Panc1 (cell line): ENCODE measurements around the gene SNHG17. TPM values are rescaled to one million over a fixed set of nuclear protein-coding genes. Genes with fewer than 3 reads are reported as not detected.

ENCODE experiments used
- ATAC-seq: fragments of 200-7000 bp; cut with Tn5 transposase; 2 replicates; pipeline ENCODE4 v1.9.1; 2020; ENCODE audit warnings: mild to moderate bottlenecking, moderate library complexity
- BruUV-seq: library from RNA; stranded (reverse); fragments of 400-500 nt; replicated peaks from 2 replicates; lab custom pipeline; 2021; lab: Mats Ljungman, UMichigan
- CTCF ChIA-PET: fragments of 300-600 bp; sonication (Branson Sonifier 250); formaldehyde crosslinking; loops from one replicate; lab custom pipeline; 2022; ENCODE audit warnings: antibody characterized with exemption; lab: Charles Lee
- POLR2A ChIA-PET: fragments of 300-600 bp; sonication (Branson Sonifier 250); formaldehyde crosslinking; loops from one replicate; lab custom pipeline; 2022; ENCODE audit warnings: antibody characterized with exemption; lab: Charles Lee
- DNase-seq: peaks from one replicate; pipeline ENCODE4 v3.0.0-alpha.2; 2010; ENCODE audit warnings: low read depth, low spot score
- H3K27ac ChIP-seq: 2 replicates; pipeline ENCODE4 v1.5.1; 2011; ENCODE audit warnings: mild to moderate bottlenecking, low read length, inconsistent platforms
- H3K27me3 ChIP-seq: fragments of 200-500 bp; sonication (Bioruptor generic); 2 replicates; pipeline ENCODE4 v1.6.0; 2014; ENCODE audit warnings: low read length, inconsistent platforms; ENCODE audit not compliant: control insufficient read depth, insufficient read depth
- H3K36me3 ChIP-seq: fragments of 200-500 bp; sonication (Bioruptor generic); 2 replicates; pipeline ENCODE4 v1.5.1; 2014; ENCODE audit warnings: inconsistent platforms, mild to moderate bottlenecking, low read length, moderate library complexity; ENCODE audit not compliant: control insufficient read depth, insufficient read depth
- H3K4me1 ChIP-seq: 2 replicates; pipeline ENCODE4 v1.5.1; 2011; ENCODE audit warnings: inconsistent platforms, mild to moderate bottlenecking, low read length, moderate library complexity; ENCODE audit not compliant: control insufficient read depth, insufficient read depth
- H3K4me3 ChIP-seq, 2 experiments: 2 replicates each; pipeline ENCODE4 v1.5.1; 2011 to 2012; ENCODE audit warnings: low read depth in 2 of 2, low read length in 2 of 2, mild to moderate bottlenecking in 2 of 2, inconsistent platforms in 1 of 2, moderate library complexity in 1 of 2
- H3K9me3 ChIP-seq: fragments of 200-500 bp; sonication (Bioruptor generic); 2 replicates; pipeline ENCODE4 v1.5.1; 2014; ENCODE audit warnings: low read depth, mild to moderate bottlenecking, inconsistent platforms, low read length, moderate library complexity; ENCODE audit not compliant: control insufficient read depth, insufficient read depth
- POLR2AphosphoS5 ChIP-seq: IDR thresholded peaks from 2 replicates; pipeline ENCODE4 v1.6.1; 2012; ENCODE audit warnings: mild to moderate bottlenecking, low read depth, low read length, moderate library complexity
- SIN3A ChIP-seq: IDR thresholded peaks from 2 replicates; pipeline ENCODE4 v1.6.1; 2012; ENCODE audit warnings: low read depth, mild to moderate bottlenecking, low read length, moderate library complexity, borderline replicate concordance; ENCODE audit not compliant: insufficient read depth
- TCF7L2 ChIP-seq: IDR thresholded peaks from 2 replicates; pipeline ENCODE4 v1.6.1; 2011; ENCODE audit warnings: mild to moderate bottlenecking, low read depth, low read length, inconsistent platforms
- in situ Hi-C: cut with HindIII; loops from 2 replicates; pipeline ENCODE4 v1.10.0; 2016; ENCODE audit warnings: low sequenced_read_pairs, low pct_unique_long_range_greater_than_20kb
- intact Hi-C: fragments of 100-400 bp; cut with micrococcal nuclease; formaldehyde crosslinking; loops from one replicate; pipeline ENCODE4 v1.10.0; 2022; ENCODE audit not compliant: unreplicated experiment
- total RNA-seq: library from RNA; stranded (reverse); gene quantifications from one replicate; pipeline ENCODE4 v1.2.1, GENCODE V29; 2021; ENCODE audit not compliant: unreplicated experiment
- TF ChIP-seq, protein P1 (sequence below), 2 experiments: IDR thresholded peaks; 2 replicates each; pipeline ENCODE4 v1.6.1; 2011 to 2012; ENCODE audit warnings: low read depth in 2 of 2, control low read depth in 1 of 2, low read length in 1 of 2, mild to moderate bottlenecking in 1 of 2, moderate library complexity in 1 of 2; ENCODE audit not compliant: insufficient read depth in 1 of 2
- TF ChIP-seq, protein P2 (sequence below): fragments of 450-650 bp; IDR thresholded peaks from 2 replicates; pipeline ENCODE4 v1.5.1; 2017; ENCODE audit warnings: mild to moderate bottlenecking

SNHG17 gene
- total RNA-seq, 1 experiment from 2014 or later: 60.1 TPM

DNA sequence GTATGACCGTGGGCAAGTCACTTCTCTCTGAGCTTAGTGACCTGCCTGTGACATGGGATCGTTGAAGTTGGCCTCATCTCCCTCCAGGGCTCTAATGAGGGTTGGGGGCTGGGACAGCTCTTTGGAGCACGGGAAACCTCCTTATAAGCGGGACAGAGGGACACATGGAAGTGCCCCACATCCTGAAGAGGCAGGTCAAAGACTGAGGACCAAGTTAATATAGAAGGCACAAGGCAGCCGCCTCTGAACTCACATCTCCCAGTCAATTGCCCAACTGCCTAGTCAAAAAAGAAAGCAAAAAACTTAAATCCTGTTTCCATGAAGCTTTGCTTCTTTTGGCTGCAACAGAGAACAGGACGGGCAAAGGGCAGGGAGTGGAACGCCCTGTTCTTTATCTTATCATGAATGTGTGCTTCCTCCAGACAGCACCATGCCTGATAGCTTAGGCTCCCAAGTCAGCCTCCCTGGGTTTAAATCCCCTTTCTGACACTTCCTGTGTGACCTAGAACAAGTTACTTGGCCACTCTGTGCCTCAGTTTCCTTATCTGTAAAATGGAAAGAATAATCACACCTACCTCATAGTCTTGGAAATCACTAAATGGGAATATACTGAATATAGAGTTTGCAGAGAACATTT is 61.8 kb downstream of the SNHG17 start:
- POLR2A ChIA-PET: no interaction called here
- no TSS peak for BruUV-seq
- TF ChIP-seq TCF7L2 (no peak), POLR2AphosphoS5 (no peak), SIN3A (no peak)
- TF ChIP-seq, protein P1, sequence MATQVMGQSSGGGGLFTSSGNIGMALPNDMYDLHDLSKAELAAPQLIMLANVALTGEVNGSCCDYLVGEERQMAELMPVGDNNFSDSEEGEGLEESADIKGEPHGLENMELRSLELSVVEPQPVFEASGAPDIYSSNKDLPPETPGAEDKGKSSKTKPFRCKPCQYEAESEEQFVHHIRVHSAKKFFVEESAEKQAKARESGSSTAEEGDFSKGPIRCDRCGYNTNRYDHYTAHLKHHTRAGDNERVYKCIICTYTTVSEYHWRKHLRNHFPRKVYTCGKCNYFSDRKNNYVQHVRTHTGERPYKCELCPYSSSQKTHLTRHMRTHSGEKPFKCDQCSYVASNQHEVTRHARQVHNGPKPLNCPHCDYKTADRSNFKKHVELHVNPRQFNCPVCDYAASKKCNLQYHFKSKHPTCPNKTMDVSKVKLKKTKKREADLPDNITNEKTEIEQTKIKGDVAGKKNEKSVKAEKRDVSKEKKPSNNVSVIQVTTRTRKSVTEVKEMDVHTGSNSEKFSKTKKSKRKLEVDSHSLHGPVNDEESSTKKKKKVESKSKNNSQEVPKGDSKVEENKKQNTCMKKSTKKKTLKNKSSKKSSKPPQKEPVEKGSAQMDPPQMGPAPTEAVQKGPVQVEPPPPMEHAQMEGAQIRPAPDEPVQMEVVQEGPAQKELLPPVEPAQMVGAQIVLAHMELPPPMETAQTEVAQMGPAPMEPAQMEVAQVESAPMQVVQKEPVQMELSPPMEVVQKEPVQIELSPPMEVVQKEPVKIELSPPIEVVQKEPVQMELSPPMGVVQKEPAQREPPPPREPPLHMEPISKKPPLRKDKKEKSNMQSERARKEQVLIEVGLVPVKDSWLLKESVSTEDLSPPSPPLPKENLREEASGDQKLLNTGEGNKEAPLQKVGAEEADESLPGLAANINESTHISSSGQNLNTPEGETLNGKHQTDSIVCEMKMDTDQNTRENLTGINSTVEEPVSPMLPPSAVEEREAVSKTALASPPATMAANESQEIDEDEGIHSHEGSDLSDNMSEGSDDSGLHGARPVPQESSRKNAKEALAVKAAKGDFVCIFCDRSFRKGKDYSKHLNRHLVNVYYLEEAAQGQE (IDR thresholded peaks at IDR 0.05; ENCODE audit: insufficient read depth in 1 of 2, low read depth in 2 of 2, low read length in 1 of 2): no peak
- TF ChIP-seq, protein P2, sequence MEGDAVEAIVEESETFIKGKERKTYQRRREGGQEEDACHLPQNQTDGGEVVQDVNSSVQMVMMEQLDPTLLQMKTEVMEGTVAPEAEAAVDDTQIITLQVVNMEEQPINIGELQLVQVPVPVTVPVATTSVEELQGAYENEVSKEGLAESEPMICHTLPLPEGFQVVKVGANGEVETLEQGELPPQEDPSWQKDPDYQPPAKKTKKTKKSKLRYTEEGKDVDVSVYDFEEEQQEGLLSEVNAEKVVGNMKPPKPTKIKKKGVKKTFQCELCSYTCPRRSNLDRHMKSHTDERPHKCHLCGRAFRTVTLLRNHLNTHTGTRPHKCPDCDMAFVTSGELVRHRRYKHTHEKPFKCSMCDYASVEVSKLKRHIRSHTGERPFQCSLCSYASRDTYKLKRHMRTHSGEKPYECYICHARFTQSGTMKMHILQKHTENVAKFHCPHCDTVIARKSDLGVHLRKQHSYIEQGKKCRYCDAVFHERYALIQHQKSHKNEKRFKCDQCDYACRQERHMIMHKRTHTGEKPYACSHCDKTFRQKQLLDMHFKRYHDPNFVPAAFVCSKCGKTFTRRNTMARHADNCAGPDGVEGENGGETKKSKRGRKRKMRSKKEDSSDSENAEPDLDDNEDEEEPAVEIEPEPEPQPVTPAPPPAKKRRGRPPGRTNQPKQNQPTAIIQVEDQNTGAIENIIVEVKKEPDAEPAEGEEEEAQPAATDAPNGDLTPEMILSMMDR: no peak
- peaks cover 6% of the 10 kb centered on the region; the same call in 1 of the 2 replicates for H3K27me3 ChIP-seq
- no peak overlapping the region for H3K27ac ChIP-seq
- no peaks in the 10 kb centered on the region for H3K4me1 ChIP-seq
- in situ Hi-C loops (no loop called here), intact Hi-C loops (no loop called here)
- no peaks in the 10 kb centered on the region for H3K36me3 ChIP-seq
- CTCF ChIA-PET: interaction anchor here (0.5 kb wide), 1 partner anchor 141 kb away, joined by 3 read pairs; no protein-coding TSS in a partner anchor
- DNase-seq (no peak), ATAC-seq (no peak)
- no peaks in the 10 kb centered on the region for H3K9me3 ChIP-seq
- no peak overlapping the region for H3K4me3 ChIP-seq

DNA sequence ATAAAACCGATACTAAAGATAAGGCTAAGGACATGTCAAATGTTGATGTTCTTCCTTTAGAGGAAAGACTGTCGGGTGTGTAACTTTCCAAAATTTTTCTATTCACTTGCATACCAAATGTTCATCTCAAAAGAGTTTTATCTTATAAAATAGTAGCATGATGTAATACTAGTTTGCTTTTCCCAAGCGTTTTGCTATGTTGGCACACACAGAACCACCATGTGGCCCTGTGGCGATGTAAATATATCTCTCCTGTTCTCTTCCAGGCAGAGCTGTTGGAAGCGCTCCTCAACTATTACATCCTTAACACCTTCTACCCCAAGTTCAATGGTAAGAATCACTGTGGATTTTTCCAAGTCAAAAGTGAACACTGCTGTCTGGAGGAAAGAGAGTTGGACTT is 62.3 kb downstream of the SNHG17 start:
- H3K4me1 ChIP-seq: no peaks in the 10 kb centered on the region
- H3K9me3 ChIP-seq: no peaks in the 10 kb centered on the region
- H3K4me3 ChIP-seq: no peak overlapping the region
- DNase-seq: no peak
- intact Hi-C loops (no loop called here), in situ Hi-C loops (no loop called here)
- H3K27me3 ChIP-seq: peaks cover 6% of the 10 kb centered on the region; the same call in 1 of the 2 replicates
- TF ChIP-seq, protein P2: no peak
- TF ChIP-seq, protein P1 (IDR thresholded peaks at IDR 0.05; ENCODE audit: insufficient read depth in 1 of 2, low read depth in 2 of 2, low read length in 1 of 2): no peak
- no peak for TF ChIP-seq TCF7L2
- no peak for TF ChIP-seq POLR2AphosphoS5
- no peak for TF ChIP-seq SIN3A
- ATAC-seq: no peak
- no peaks in the 10 kb centered on the region for H3K36me3 ChIP-seq
- BruUV-seq: no TSS peak
- no peak overlapping the region for H3K27ac ChIP-seq
- ChIA-PET CTCF (interaction anchor here (0.5 kb wide), 1 partner anchor 141 kb away, joined by 3 read pairs; no protein-coding TSS in a partner anchor), POLR2A (no interaction called here)
